HTR-8/SVneo (cell line): ENCODE measurements around the gene KRTAP9-2.
"Not testable (repeated sequence)": the region's sequence is repeated elsewhere in the genome, so short reads cannot be mapped to it uniquely, and the experiment has no call there.

Source experiments
- DNase-seq: peaks from one replicate; pipeline ENCODE4 v3.0.0; 2011; ENCODE audit warnings: low spot score, mixed read lengths; ENCODE audit not compliant: insufficient read length
- FAIRE-seq: peaks from 2 replicates; lab custom pipeline; 2011; peaks lifted over from hg19 to GRCh38; lab: Jason Lieb, UNC

The KRTAP9-2 gene

GRCh38 chr17:41232399-41233105 is 6.1 kb downstream of the KRTAP9-2 start, which contains the start of gene KRTAP9-3:
Gene KRTAP9-3, plus strand, starts transcription at chr17:41232449. Its CDS starts 53 bp downstream, at chr17:41232502.
- FAIRE-seq = peak; percentile 71

GRCh38 chr17:41237116-41237515 is 10.7 kb downstream of the KRTAP9-2 start:
- not testable (repeated sequence) for FAIRE-seq, DNase-seq

More at GRCh38 chr17:41232399-41233105, 6.1 kb downstream of the KRTAP9-2 start, which contains the start of gene KRTAP9-3:
- not testable (repeated sequence) for DNase-seq

GRCh38 chr17:41237949-41238437 is 11.5 kb downstream of the KRTAP9-2 start, which contains the start of gene KRTAP9-8:
Gene KRTAP9-8, plus strand, starts transcription at chr17:41237999. Its CDS starts 53 bp downstream, at chr17:41238052.
- DNase-seq = not testable (repeated sequence)

GRCh38 chr17:41246995-41247787 is 20.7 kb downstream of the KRTAP9-2 start:
- not testable (repeated sequence) for DNase-seq, FAIRE-seq

More at GRCh38 chr17:41237949-41238437, 11.5 kb downstream of the KRTAP9-2 start, which contains the start of gene KRTAP9-8:
- not testable (repeated sequence) for FAIRE-seq

- not testable (repeated sequence) for FAIRE-seq, DNase-seq
Measured at GRCh38 chr17:41249637-41250240, 23.3 kb downstream of the KRTAP9-2 start, which contains the start of gene KRTAP9-4. Gene KRTAP9-4, plus strand, starts transcription at chr17:41249687. Its CDS starts 34 bp downstream, at chr17:41249721.

GRCh38 chr17:41251261-41251660 is 24.8 kb downstream of the KRTAP9-2 start:
- FAIRE-seq (no peak), DNase-seq (no peak)

- FAIRE-seq (no peak), DNase-seq (no peak)
Measured at GRCh38 chr17:41254861-41255260, 28.4 kb downstream of the KRTAP9-2 start.

GRCh38 chr17:41255381-41256290 is 29.2 kb downstream of the KRTAP9-2 start, which contains the start of gene KRTAP9-9:
Gene KRTAP9-9, plus strand, starts transcription at chr17:41255384.
- DNase-seq, FAIRE-seq: not testable (repeated sequence)

- DNase-seq = no peak
- no peak for FAIRE-seq
Measured at GRCh38 chr17:41256291-41256685, 29.8 kb downstream of the KRTAP9-2 start.

GRCh38 chr17:41258406-41258805 is 32.0 kb downstream of the KRTAP9-2 start:
- FAIRE-seq (no peak), DNase-seq (no peak)

- no peak for DNase-seq
- FAIRE-seq = no peak
Measured at GRCh38 chr17:41263212-41263611, 36.8 kb downstream of the KRTAP9-2 start.

- no peak for DNase-seq
- FAIRE-seq = peak; percentile 48
Measured at GRCh38 chr17:41264599-41264998, 38.2 kb downstream of the KRTAP9-2 start.

- FAIRE-seq (no peak), DNase-seq (no peak)
Measured at GRCh38 chr17:41265078-41265477, 38.6 kb downstream of the KRTAP9-2 start, which contains the start of gene KRTAP9-6. Gene KRTAP9-6, plus strand, starts transcription at chr17:41265378. Its CDS starts 0 bp downstream, at chr17:41265378.

- DNase-seq (no peak), FAIRE-seq (no peak)
Measured at GRCh38 chr17:41267711-41268110, 41.3 kb downstream of the KRTAP9-2 start.

GRCh38 chr17:41271323-41271722 is 44.9 kb downstream of the KRTAP9-2 start:
- DNase-seq, FAIRE-seq: not testable (repeated sequence)

- FAIRE-seq (no peak), DNase-seq (no peak)
Measured at GRCh38 chr17:41271858-41272257, 45.4 kb downstream of the KRTAP9-2 start.

GRCh38 chr17:41275648-41276190 is 49.3 kb downstream of the KRTAP9-2 start, which contains the start of gene KRTAP9-7:
Gene KRTAP9-7, plus strand, starts transcription at chr17:41275698. Its CDS starts 0 bp downstream, at chr17:41275698.
- peak; percentile 55 for FAIRE-seq
- not testable (repeated sequence) for DNase-seq
